Thoracic aorta (tissue), 2 donors: ENCODE measurements around the gene NDOR1. TPM values are rescaled to one million over a fixed set of nuclear protein-coding genes. Genes with fewer than 3 reads are reported as not detected.
"Not testable (repeated sequence)": the region's sequence is repeated elsewhere in the genome, so short reads cannot be mapped to it uniquely, and the experiment has no call there.

Experiments
- ATAC-seq: fragments of 150-250 bp; one replicate; pipeline ENCODE4 v1.8.0; 2017; ENCODE audit warnings: low read depth; ENCODE audit not compliant: insufficient number of reproducible peaks, low FRiP score
- DNase-seq: peaks from one replicate; pipeline ENCODE4 v3.0.0-alpha.2; 2020; ENCODE audit warnings: low spot score
- H3K27ac ChIP-seq, 2 donors: fragments of 200-600 bp; sonication (generic); 1 replicate in 1 of 2; 2 replicates in 1 of 2; pipeline ENCODE4 v1.5.1; 2016; ENCODE audit warnings: mild to moderate bottlenecking in 2 of 2, moderate library complexity in 2 of 2
- H3K27me3 ChIP-seq: fragments of 200-600 bp; sonication (generic); replicated peaks from 2 replicates; pipeline ENCODE4 v1.6.0; 2016; ENCODE audit warnings: mild to moderate bottlenecking; ENCODE audit not compliant: insufficient read depth
- H3K36me3 ChIP-seq: fragments of 200-600 bp; sonication (generic); one replicate; pipeline ENCODE4 v1.5.1; 2016
- H3K4me1 ChIP-seq, 2 donors: fragments of 200-600 bp; sonication (generic); 1 replicate in 1 of 2; 2 replicates in 1 of 2; pipeline versions ENCODE4 v1.5.1 to v1.6.0; 2016; ENCODE audit warnings: low read depth in 2 of 2, mild to moderate bottlenecking in 1 of 2; ENCODE audit not compliant: control insufficient read depth in 1 of 2
- H3K4me3 ChIP-seq: fragments of 200-600 bp; sonication (generic); 2 replicates; pipeline ENCODE4 v1.5.1; 2016; ENCODE audit warnings: mild to moderate bottlenecking
- H3K9me3 ChIP-seq: fragments of 200-600 bp; sonication (generic); 2 replicates; pipeline ENCODE4 v1.5.1; 2016
- total RNA-seq, 2 donors: library from RNA; depleted of rRNA; stranded (reverse); fragments of >200 nt; gene quantifications; one replicate each; pipeline versions ENCODE4 v1.1.0 to v1.2.3, GENCODE V29; 2016
- TF ChIP-seq, protein P1 (sequence below): fragments of 200-600 bp; sonication (generic); IDR thresholded peaks from one replicate; pipeline ENCODE4 v1.5.1; 2019; ENCODE audit warnings: antibody characterized with exemption

The NDOR1 gene
- total RNA-seq, 2 donors from 2014 or later = 13.3 to 17.7 TPM

DNA sequence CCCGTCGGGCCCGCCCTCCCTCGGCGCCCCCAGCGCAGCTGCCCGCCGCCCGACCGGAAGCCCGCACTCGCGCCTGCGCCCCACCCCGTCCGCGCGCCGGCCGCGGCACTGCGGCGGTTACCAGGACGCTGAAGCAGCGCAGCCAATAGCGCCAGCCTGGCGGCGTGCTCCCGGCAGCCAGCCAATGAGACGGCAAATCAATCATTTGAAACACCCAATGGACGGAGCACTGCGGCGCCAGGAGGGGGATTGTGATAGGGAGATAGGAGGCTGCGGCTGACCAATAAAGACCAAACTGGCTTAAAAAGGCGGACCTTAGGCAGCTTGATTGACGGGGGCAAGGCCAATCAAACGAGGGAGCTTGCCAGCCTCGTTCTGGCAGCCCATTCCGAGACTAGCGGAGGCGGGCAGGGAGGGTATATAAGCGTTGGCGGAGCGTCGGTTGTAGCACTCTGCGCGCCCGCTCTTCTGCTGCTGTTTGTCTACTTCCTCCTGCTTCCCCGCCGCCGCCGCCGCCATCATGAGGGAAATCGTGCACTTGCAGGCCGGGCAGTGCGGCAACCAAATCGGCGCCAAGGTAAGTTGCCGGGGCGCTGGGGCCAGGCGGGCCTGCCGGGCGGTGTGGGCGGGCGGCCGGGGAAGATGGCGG is 35.5 kb downstream of the NDOR1 start, which contains the start of gene TUBB4B:
Gene TUBB4B (plus strand): TSS at position 447 of the 649 bp plus-strand sequence. CDS start 74 bp downstream, at position 521.
- DNase-seq (peak; percentile 98), ATAC-seq (peak; percentile 99)
- TF ChIP-seq, protein P1, sequence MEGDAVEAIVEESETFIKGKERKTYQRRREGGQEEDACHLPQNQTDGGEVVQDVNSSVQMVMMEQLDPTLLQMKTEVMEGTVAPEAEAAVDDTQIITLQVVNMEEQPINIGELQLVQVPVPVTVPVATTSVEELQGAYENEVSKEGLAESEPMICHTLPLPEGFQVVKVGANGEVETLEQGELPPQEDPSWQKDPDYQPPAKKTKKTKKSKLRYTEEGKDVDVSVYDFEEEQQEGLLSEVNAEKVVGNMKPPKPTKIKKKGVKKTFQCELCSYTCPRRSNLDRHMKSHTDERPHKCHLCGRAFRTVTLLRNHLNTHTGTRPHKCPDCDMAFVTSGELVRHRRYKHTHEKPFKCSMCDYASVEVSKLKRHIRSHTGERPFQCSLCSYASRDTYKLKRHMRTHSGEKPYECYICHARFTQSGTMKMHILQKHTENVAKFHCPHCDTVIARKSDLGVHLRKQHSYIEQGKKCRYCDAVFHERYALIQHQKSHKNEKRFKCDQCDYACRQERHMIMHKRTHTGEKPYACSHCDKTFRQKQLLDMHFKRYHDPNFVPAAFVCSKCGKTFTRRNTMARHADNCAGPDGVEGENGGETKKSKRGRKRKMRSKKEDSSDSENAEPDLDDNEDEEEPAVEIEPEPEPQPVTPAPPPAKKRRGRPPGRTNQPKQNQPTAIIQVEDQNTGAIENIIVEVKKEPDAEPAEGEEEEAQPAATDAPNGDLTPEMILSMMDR = no peak
- peaks cover 9 to 47% of the 10 kb centered on the region in 2 donors for H3K4me1 ChIP-seq
- H3K4me3 ChIP-seq = peak within 1 kb of the TSS; percentile 93
- H3K27ac ChIP-seq = peak within 1 kb of the TSS; percentile 90
- no peaks in the 10 kb centered on the region for H3K9me3 ChIP-seq
- peaks cover 12% of the 10 kb centered on the region for H3K36me3 ChIP-seq
- no peaks in the 10 kb centered on the region for H3K27me3 ChIP-seq

DNA sequence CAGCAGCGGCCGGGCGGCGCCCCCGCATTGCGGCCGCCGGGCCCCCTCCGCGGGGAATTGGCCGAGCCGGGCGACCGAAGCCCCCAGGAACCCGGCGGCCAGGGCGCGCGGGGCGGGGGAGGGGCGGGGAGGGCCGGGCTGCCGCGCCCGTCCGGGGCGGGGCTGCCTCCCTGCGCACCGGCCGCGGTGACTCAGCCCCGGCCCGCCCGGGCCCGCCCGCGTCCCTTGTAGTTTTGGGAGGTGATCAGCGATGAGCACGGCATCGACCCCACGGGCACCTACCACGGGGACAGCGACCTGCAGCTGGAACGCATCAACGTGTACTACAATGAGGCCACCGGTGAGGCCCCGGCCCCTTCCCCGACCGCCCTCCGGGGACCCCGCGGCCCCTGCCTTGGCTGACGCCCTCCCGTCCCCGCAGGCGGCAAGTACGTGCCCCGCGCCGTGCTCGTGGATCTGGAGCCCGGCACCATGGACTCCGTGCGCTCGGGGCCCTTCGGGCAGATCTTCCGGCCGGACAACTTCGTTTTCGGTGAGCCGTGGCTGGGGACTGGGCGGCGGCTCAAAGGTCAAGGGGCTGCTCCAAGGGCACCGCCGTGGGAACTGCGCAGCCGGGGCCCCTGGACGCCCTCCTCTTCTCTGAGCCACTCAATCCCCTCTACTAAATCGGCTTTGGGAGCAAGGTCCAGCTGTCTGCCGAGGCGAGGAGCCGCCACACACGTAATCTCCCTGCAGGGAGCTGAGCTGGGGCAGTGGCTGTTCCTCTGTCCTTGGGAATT is 36.2 kb downstream of the NDOR1 start:
- Histone ChIP-seq H3K4me1 (peaks cover 6 to 40% of the 10 kb centered on the region in 2 donors), H3K4me3 (peak overlapping the region; percentile 93), H3K27ac (peak overlapping the region; percentile 86 to 89), H3K9me3 (no peaks in the 10 kb centered on the region), H3K27me3 (no peaks in the 10 kb centered on the region), H3K36me3 (peaks cover 12% of the 10 kb centered on the region)
- ATAC-seq (peak; percentile 54), DNase-seq (no peak)
- TF ChIP-seq, protein P1 = no peak

DNA sequence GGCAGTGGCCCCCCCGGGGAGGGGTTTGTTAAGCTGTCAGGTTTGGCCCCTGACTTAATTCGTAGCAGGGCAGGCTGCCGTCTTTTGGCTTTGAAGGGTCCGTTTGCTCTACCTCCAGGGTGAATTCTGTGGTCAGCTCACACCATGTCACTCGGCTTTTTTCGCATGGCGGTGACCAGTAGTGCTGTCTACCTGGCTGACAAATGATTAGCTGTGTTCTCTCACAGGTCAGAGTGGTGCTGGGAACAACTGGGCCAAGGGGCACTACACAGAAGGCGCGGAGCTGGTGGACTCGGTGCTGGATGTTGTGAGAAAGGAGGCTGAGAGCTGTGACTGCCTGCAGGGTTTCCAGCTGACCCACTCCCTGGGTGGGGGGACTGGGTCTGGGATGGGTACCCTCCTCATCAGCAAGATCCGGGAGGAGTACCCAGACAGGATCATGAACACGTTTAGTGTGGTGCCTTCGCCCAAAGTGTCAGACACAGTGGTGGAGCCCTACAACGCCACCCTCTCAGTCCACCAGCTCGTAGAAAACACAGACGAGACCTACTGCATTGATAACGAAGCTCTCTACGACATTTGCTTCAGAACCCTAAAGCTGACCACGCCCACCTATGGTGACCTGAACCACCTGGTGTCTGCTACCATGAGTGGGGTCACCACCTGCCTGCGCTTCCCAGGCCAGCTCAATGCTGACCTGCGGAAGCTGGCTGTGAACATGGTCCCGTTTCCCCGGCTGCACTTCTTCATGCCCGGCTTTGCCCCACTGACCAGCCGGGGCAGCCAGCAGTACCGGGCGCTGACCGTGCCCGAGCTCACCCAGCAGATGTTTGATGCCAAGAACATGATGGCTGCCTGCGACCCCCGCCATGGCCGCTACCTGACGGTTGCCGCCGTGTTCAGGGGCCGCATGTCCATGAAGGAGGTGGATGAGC is 37.0 kb downstream of the NDOR1 start:
- Histone ChIP-seq H3K4me1 (peaks cover 6 to 36% of the 10 kb centered on the region in 2 donors), H3K4me3 (peak overlapping the region; percentile 93), H3K36me3 (peaks cover 12% of the 10 kb centered on the region), H3K9me3 (no peaks in the 10 kb centered on the region), H3K27me3 (no peaks in the 10 kb centered on the region), H3K27ac (peak overlapping the region; percentile 76 to 86)
- DNase-seq (no peak), ATAC-seq (no peak)
- TF ChIP-seq, protein P1 = no peak

DNA sequence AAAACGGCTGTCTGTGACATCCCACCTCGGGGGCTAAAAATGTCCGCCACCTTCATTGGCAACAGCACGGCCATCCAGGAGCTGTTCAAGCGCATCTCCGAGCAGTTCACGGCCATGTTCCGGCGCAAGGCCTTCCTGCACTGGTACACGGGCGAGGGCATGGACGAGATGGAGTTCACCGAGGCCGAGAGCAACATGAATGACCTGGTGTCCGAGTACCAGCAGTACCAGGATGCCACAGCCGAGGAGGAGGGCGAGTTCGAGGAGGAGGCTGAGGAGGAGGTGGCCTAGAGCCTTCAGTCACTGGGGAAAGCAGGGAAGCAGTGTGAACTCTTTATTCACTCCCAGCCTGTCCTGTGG is 37.7 kb downstream of the NDOR1 start:
- peaks cover 12% of the 10 kb centered on the region for H3K36me3 ChIP-seq
- peaks cover 6 to 36% of the 10 kb centered on the region in 2 donors for H3K4me1 ChIP-seq
- H3K4me3 ChIP-seq, H3K27me3 ChIP-seq, DNase-seq, H3K9me3 ChIP-seq, H3K27ac ChIP-seq, ATAC-seq: not testable (repeated sequence)

DNA sequence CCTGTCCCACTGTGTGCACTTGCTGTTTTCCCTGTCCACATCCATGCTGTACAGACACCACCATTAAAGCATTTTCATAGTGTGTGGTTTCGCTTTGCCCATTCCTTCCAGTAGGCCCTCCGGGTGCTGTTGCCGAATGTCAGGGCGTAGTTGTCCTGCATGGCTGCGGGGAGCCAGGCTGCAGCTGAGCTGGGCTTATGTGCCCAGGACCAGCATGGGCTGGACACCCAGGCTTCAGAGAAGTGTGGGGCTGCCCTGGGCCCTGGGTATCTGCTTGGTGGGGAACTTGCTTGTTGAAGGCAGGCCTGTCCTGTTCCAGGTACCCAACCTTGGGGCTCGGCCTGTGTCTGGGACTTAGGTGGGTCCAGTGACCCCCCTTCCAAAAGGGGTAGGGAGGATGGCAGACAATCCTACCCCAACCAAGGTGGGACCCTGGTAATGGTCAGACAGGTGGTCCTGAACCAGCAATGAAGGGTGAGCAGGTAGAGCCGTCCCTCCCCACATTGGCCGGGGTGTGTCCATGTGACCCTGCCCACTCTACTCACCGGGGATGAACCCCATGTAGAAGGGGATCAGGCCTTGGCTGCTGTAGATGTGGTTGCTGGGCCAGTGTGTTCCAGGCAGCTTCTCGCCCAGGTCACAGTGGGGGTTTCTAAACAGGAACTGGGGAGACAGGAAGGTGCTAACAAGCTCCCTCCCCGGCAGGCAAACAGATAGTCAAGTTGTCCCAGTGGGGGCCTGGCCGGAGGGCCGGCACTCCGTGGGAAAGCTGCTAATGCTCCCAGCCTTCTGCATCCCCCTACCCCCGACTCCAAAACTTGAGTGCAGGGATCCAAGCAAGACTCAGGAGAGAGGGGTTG is 38.4 kb downstream of the NDOR1 start:
- TF ChIP-seq, protein P1 = no peak
- Histone ChIP-seq H3K27ac (no peak overlapping the region), H3K27me3 (no peaks in the 10 kb centered on the region), H3K36me3 (peaks cover 12% of the 10 kb centered on the region), H3K4me1 (peaks cover 6 to 32% of the 10 kb centered on the region in 2 donors), H3K4me3 (no peak overlapping the region), H3K9me3 (no peaks in the 10 kb centered on the region)
- DNase-seq = no peak
- no peak for ATAC-seq
